Omental fat pad (tissue), 4 donors: ENCODE data around the gene DEUP1. TPM values are rescaled to one million over a fixed set of nuclear protein-coding genes. Genes with fewer than 3 reads are reported as not detected.

Experiments used
- ATAC-seq: fragments of 150-250 bp; one replicate; pipeline ENCODE4 v1.9.1; 2016; ENCODE audit warnings: mild to moderate bottlenecking, moderate library complexity; ENCODE audit not compliant: low FRiP score
- DNase-seq: peaks from one replicate; pipeline ENCODE4 v3.0.0-alpha.2; 2019; ENCODE audit warnings: low spot score
- total RNA-seq, 4 donors: library from RNA; depleted of rRNA; stranded (reverse); fragments of >200 nt; gene quantifications; one replicate each; pipeline ENCODE4 v1.1.0, GENCODE V29; 2016
- TF ChIP-seq, protein P1 (sequence below), 3 donors: fragments of 450-650 bp; IDR thresholded peaks; one replicate each; pipeline ENCODE4 v1.5.1; 2016 to 2017; ENCODE audit warnings: antibody characterized with exemption in 3 of 3, mild to moderate bottlenecking in 3 of 3, moderate library complexity in 2 of 3

DEUP1 gene
- total RNA-seq, 4 donors from 2014 or later, result not detected

GRCh38 chr11:93350835-93351234 lies 20.3 kb downstream of the DEUP1 start:
- TF ChIP-seq, protein P1, sequence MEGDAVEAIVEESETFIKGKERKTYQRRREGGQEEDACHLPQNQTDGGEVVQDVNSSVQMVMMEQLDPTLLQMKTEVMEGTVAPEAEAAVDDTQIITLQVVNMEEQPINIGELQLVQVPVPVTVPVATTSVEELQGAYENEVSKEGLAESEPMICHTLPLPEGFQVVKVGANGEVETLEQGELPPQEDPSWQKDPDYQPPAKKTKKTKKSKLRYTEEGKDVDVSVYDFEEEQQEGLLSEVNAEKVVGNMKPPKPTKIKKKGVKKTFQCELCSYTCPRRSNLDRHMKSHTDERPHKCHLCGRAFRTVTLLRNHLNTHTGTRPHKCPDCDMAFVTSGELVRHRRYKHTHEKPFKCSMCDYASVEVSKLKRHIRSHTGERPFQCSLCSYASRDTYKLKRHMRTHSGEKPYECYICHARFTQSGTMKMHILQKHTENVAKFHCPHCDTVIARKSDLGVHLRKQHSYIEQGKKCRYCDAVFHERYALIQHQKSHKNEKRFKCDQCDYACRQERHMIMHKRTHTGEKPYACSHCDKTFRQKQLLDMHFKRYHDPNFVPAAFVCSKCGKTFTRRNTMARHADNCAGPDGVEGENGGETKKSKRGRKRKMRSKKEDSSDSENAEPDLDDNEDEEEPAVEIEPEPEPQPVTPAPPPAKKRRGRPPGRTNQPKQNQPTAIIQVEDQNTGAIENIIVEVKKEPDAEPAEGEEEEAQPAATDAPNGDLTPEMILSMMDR (IDR thresholded peaks at IDR 0.05), result no peak

GRCh38 chr11:93359396-93359795 lies 28.9 kb downstream of the DEUP1 start:
- ATAC-seq (no peak), DNase-seq (no peak)
- TF ChIP-seq, protein P1 (IDR thresholded peaks at IDR 0.05), result no peak

More at GRCh38 chr11:93350835-93351234, 20.3 kb downstream of the DEUP1 start:
- no peak for DNase-seq
- no peak for ATAC-seq

- TF ChIP-seq, protein P1 (IDR thresholded peaks at IDR 0.05), result no peak
- no peak for ATAC-seq
- no peak for DNase-seq
Measured at GRCh38 chr11:93361435-93361834, 30.9 kb downstream of the DEUP1 start.

- no peak for ATAC-seq
- TF ChIP-seq, protein P1 (IDR thresholded peaks at IDR 0.05), result no peak
Measured at GRCh38 chr11:93368022-93368421, 37.5 kb downstream of the DEUP1 start.

GRCh38 chr11:93370260-93370659 lies 39.7 kb downstream of the DEUP1 start:
- no peak for DNase-seq
- TF ChIP-seq, protein P1 (IDR thresholded peaks at IDR 0.05), result no peak
- no peak for ATAC-seq

More at GRCh38 chr11:93368022-93368421, 37.5 kb downstream of the DEUP1 start:
- no peak for DNase-seq

- TF ChIP-seq, protein P1 (IDR thresholded peaks at IDR 0.05), result no peak
- DNase-seq, result no peak
- no peak for ATAC-seq
Measured at GRCh38 chr11:93389737-93390136, 59.2 kb downstream of the DEUP1 start.

- DNase-seq (no peak), ATAC-seq (no peak)
- TF ChIP-seq, protein P1 (IDR thresholded peaks at IDR 0.05), result no peak
Measured at GRCh38 chr11:93392867-93393266, 62.3 kb downstream of the DEUP1 start.
